HCT116 (cell line): ENCODE data around the gene TMEM53. TPM values are rescaled to one million over a fixed set of nuclear protein-coding genes. Genes with fewer than 3 reads are reported as not detected.
A peak's percentile ranks its signal among the peaks of the same experiment; 100 is the strongest.

ENCODE experiments used
- ATAC-seq: fragments of 200-7000 bp; cut with Tn5 transposase; 2 replicates; pipeline ENCODE4 v1.9.1; 2020; ENCODE audit warnings: mild to moderate bottlenecking, moderate library complexity
- BruUV-seq: library from RNA; stranded (reverse); fragments of 400-500 nt; replicated peaks from 2 replicates; lab custom pipeline; 2021; lab: Mats Ljungman, UMichigan
- CTCF ChIA-PET: fragments of 300-600 bp; sonication (Branson Sonifier 250); formaldehyde crosslinking; loops from one replicate; lab custom pipeline; 2021; ENCODE audit warnings: antibody characterized with exemption; lab: Charles Lee
- POLR2A ChIA-PET: fragments of 300-600, 350-600 bp; sonication (Branson Sonifier 250); formaldehyde crosslinking; loops from one replicate; lab custom pipeline; 2021; ENCODE audit warnings: antibody characterized with exemption; lab: Charles Lee
- RAD21 ChIA-PET, 2 experiments: fragments of 300-600 bp; sonication (Branson Sonifier 250); formaldehyde crosslinking; loops; one replicate each; lab custom pipeline; 2023; ENCODE audit warnings: low total read pairs in 2 of 2; ENCODE audit not compliant: uncharacterized antibody in 2 of 2, unreplicated experiment in 2 of 2, low non-redundant PET in 1 of 2; lab: Charles Lee
- DNase-seq: peaks from one replicate; pipeline ENCODE4 v3.0.0-alpha.2; 2010; ENCODE audit warnings: low read depth, low spot score
- H2AFZ ChIP-seq: fragments of 200-600 bp; shearing (Covaris generic), sonication (generic); 2 replicates; pipeline ENCODE4 v1.6.1; 2017; ENCODE audit warnings: low read depth, mixed run types, mixed read lengths, antibody characterized with exemption, low read length; ENCODE audit not compliant: poor library complexity, severe bottlenecking
- H3K27ac ChIP-seq: 2 replicates; pipeline ENCODE4 v1.5.1; 2012; ENCODE audit warnings: low read depth, low read length
- H3K27me3 ChIP-seq: fragments of 200-600 bp; sonication (generic); 2 replicates; pipeline ENCODE4 v1.6.1; 2016; ENCODE audit warnings: mixed run types, low read length, mixed read lengths; ENCODE audit not compliant: insufficient read depth
- H3K36me3 ChIP-seq, 2 experiments: fragments of 200-500 bp in 1 of 2; fragments of 200-600 bp in 1 of 2; sonication (Bioruptor generic) in 1 of 2; sonication (generic) in 1 of 2; 2 replicates each; pipeline versions ENCODE4 v1.5.1 to v1.6.1; 2014 to 2016; ENCODE audit warnings: low read length in 2 of 2, inconsistent platforms in 1 of 2, mixed read lengths in 1 of 2, mixed run types in 1 of 2; ENCODE audit not compliant: insufficient read depth in 2 of 2, control insufficient read depth in 1 of 2
- H3K4me1 ChIP-seq, 2 experiments: fragments of 200-600 bp in 1 of 2; sonication (generic) in 1 of 2; 2 replicates each; pipeline versions ENCODE4 v1.5.1 to v1.6.1; 2012 to 2017; ENCODE audit warnings: low read length in 2 of 2, inconsistent platforms in 1 of 2, mild to moderate bottlenecking in 1 of 2, mixed read lengths in 1 of 2, mixed run types in 1 of 2, moderate library complexity in 1 of 2; ENCODE audit not compliant: insufficient read depth in 2 of 2, control insufficient read depth in 1 of 2
- H3K4me2 ChIP-seq: fragments of 200-600 bp; sonication (generic); 2 replicates; pipeline ENCODE4 v1.6.1; 2017; ENCODE audit warnings: mixed run types, low read length, mixed read lengths
- H3K4me3 ChIP-seq, 2 experiments: fragments of 200-600 bp in 1 of 2; sonication (generic) in 1 of 2; replicated peaks in 1 of 2; 2 replicates each; pipeline ENCODE4 v1.5.1; 2011 to 2016; ENCODE audit warnings: low read length in 2 of 2, control low read depth in 1 of 2, low read depth in 1 of 2, mild to moderate bottlenecking in 1 of 2, mixed read lengths in 1 of 2, mixed run types in 1 of 2
- H3K79me2 ChIP-seq: fragments of 200-600 bp; sonication (generic); 2 replicates; pipeline ENCODE4 v1.6.1; 2017; ENCODE audit warnings: mild to moderate bottlenecking, mixed run types, low read length, moderate library complexity, mixed read lengths; ENCODE audit not compliant: insufficient read depth
- H3K9ac ChIP-seq: fragments of 200-600 bp; sonication (generic); 2 replicates; pipeline ENCODE4 v1.6.1; 2016; ENCODE audit warnings: low read length, mixed read lengths
- H3K9me2 ChIP-seq: fragments of 200-600 bp; sonication (generic), shearing (Covaris generic); 2 replicates; pipeline ENCODE4 v1.6.1; 2017; ENCODE audit warnings: mixed run types, mild to moderate bottlenecking, moderate library complexity; ENCODE audit not compliant: insufficient read depth
- H3K9me3 ChIP-seq, 2 experiments: fragments of 200-500 bp in 1 of 2; fragments of 200-600 bp in 1 of 2; sonication (Bioruptor generic) in 1 of 2; sonication (generic) in 1 of 2; 2 replicates each; pipeline ENCODE4 v1.6.1; 2014 to 2017; ENCODE audit warnings: low read length in 2 of 2, mixed read lengths in 2 of 2, inconsistent platforms in 1 of 2, low read depth in 1 of 2, mild to moderate bottlenecking in 1 of 2, mixed run types in 1 of 2, moderate library complexity in 1 of 2; ENCODE audit not compliant: control insufficient read depth in 1 of 2, insufficient read depth in 1 of 2
- H4K20me1 ChIP-seq: fragments of 200-600 bp; sonication (generic), shearing (Covaris generic); 2 replicates; pipeline ENCODE4 v1.6.1; 2017; ENCODE audit warnings: mixed run types, mild to moderate bottlenecking, moderate library complexity; ENCODE audit not compliant: insufficient read depth
- CTCF ChIP-seq, 3 experiments: fragments of 200-600 bp in 1 of 3; sonication (generic) in 1 of 3; IDR thresholded peaks in 2 of 3; conservative IDR thresholded peaks in 1 of 3; 2 replicates each; pipeline ENCODE4 v1.5.1; 2012 to 2017; ENCODE audit warnings: low read depth in 2 of 3, low read length in 2 of 3, antibody characterized with exemption in 1 of 3, borderline replicate concordance in 1 of 3, control low read depth in 1 of 3, mild to moderate bottlenecking in 1 of 3, mixed read lengths in 1 of 3, mixed run types in 1 of 3, moderate library complexity in 1 of 3; ENCODE audit not compliant: insufficient read depth in 1 of 3
- RAD21 ChIP-seq: IDR thresholded peaks from 2 replicates; pipeline ENCODE4 v1.6.1; 2012; ENCODE audit warnings: low read depth, mild to moderate bottlenecking
- SIN3A ChIP-seq: IDR thresholded peaks from 2 replicates; pipeline ENCODE4 v1.6.1; 2012; ENCODE audit warnings: low read depth
- YY1 ChIP-seq: IDR thresholded peaks from 2 replicates; pipeline ENCODE4 v1.6.1; 2011; ENCODE audit warnings: low read length, low read depth, moderate library complexity, mild to moderate bottlenecking; ENCODE audit not compliant: insufficient replicate concordance; ENCODE audit errors: extremely low read depth
- intact Hi-C: fragments of 100-400 bp; cut with micrococcal nuclease; formaldehyde crosslinking; loops from 2 replicates; pipeline ENCODE4 v1.10.0; 2022
- total RNA-seq: library from RNA; stranded (reverse); gene quantifications from one replicate; pipeline ENCODE4 v1.2.1, GENCODE V29; 2021; ENCODE audit not compliant: unreplicated experiment

Gene TMEM53
- total RNA-seq, 1 experiment from 2014 or later, result 10.8 TPM

GRCh38 chr1:44652445-44653106 is 21.7 kb downstream of the TMEM53 start:
- RAD21 ChIA-PET, result interaction anchor here (0.7 to 2.0 kb wide), 4 partner anchors 27 to 275 kb away, joined by 3 to 7 read pairs (median 4); no protein-coding TSS in a partner anchor
- no peak overlapping the region for H3K4me2 ChIP-seq
- no peak overlapping the region for H2AFZ ChIP-seq
- H4K20me1 ChIP-seq, result no peaks in the 10 kb centered on the region
- H3K9me3 ChIP-seq, result no peaks in the 10 kb centered on the region
- ATAC-seq, result peak; percentile 90
- no TSS peak for BruUV-seq
- no peak for DNase-seq
- H3K4me3 ChIP-seq, result no peak overlapping the region
- H3K79me2 ChIP-seq, result no peaks in the 10 kb centered on the region
- intact Hi-C loops, result loop anchor here (1.0 to 10.0 kb wide), 4 partner anchors 44 to 548 kb away; no protein-coding TSS in a partner anchor
- CTCF ChIA-PET, result interaction anchor here (0.7 to 2.4 kb wide), 23 partner anchors 9 to 621 kb away, joined by 3 to 18 read pairs (median 4); partner anchors contain the start of genes ARMH1 and TMEM53
- no peak overlapping the region for H3K9ac ChIP-seq
- no peak overlapping the region for H3K27ac ChIP-seq
- TF ChIP-seq CTCF (IDR thresholded peaks at IDR 0.05 in 2 of 3, conservative IDR thresholded peaks at IDR 0.05 in 1 of 3; ENCODE audit: borderline replicate concordance in 1 of 3, insufficient read depth in 1 of 3, low read depth in 2 of 3, low read length in 2 of 3), result peak; percentile 66 to 98 (median 96)
- TF ChIP-seq YY1, result peak; percentile 70
- TF ChIP-seq SIN3A, result no peak
- peak; percentile 85 for TF ChIP-seq RAD21
- TF ChIP-seq, all 23 proteins: peak for 3
- H3K27me3 ChIP-seq, result no peaks in the 10 kb centered on the region
- POLR2A ChIA-PET, result interaction anchor here (1.1 to 1.6 kb wide), 3 partner anchors 21 to 275 kb away, joined by 3 to 6 read pairs (median 3); no protein-coding TSS in a partner anchor
- no peaks in the 10 kb centered on the region for H3K9me2 ChIP-seq
- peaks cover 18 to 22% of the 10 kb centered on the region in 2 experiments; a peak in 3 of 4 replicates for H3K36me3 ChIP-seq
- no peaks in the 10 kb centered on the region for H3K4me1 ChIP-seq
